ENCODE results near the gene GORASP2. TPM values are rescaled to one million over a fixed set of nuclear protein-coding genes. Genes with fewer than 3 reads are reported as not detected.

GORASP2 gene
- total and polyA plus RNA-seq, 2 experiments from 2014 or later: 70.4 to 132 TPM

- Histone ChIP-seq H3K9me3 (ENCODE audit: low read depth) (no peaks in the 10 kb centered on the region), H3K27ac (no peak overlapping the region), H3F3A (ENCODE audit: insufficient read depth) (peaks cover 10% of the 10 kb centered on the region), H3K4me1 (ENCODE audit: insufficient read depth) (no peaks in the 10 kb centered on the region), H3K9me2 (ENCODE audit: insufficient read depth) (no peaks in the 10 kb centered on the region), H3K27me3 (replicated peaks; ENCODE audit: insufficient read depth) (no peaks in the 10 kb centered on the region), H3K36me3 (ENCODE audit: low read depth) (no peaks in the 10 kb centered on the region), H3K4me3 (no peak overlapping the region), H2AFZ (no peak overlapping the region), H3K4me2 (ENCODE audit: unreplicated experiment) (no peak overlapping the region), H3K79me2 (ENCODE audit: insufficient read depth) (no peaks in the 10 kb centered on the region), H4K20me1 (ENCODE audit: insufficient read depth) (no peaks in the 10 kb centered on the region), H3K9ac (no peak overlapping the region)
- in situ Hi-C loops (cut with MboI): no loop called here
- DNase-seq: no peak
- 81 to 85% methylated on average over 3 to 4 of the region's 4 CpGs for WGBS, 2 experiments (ENCODE audit: low coverage in 1 of 2, low lambda C conversion rate in 2 of 2, missing lambda C conversion rate in 2 of 2)
- TF ChIP-seq EZH2 (IDR thresholded peaks at IDR 0.05; ENCODE audit: insufficient read depth, poor library complexity, severe bottlenecking) (no peak), EZH2phosphoT487 (IDR thresholded peaks at IDR 0.05; ENCODE audit: insufficient read depth, low read depth) (no peak)
Observed at GRCh38 chr2:170975943-170976270, 46.9 kb downstream of the GORASP2 start.

GRCh38 chr2:170984079-170984478 is 55.0 kb downstream of the GORASP2 start:
- DNase-seq: no peak
- Histone ChIP-seq H2AFZ (no peak overlapping the region), H3K9me3 (ENCODE audit: low read depth) (no peaks in the 10 kb centered on the region), H3K4me3 (no peak overlapping the region), H3K9ac (no peak overlapping the region), H3K4me2 (ENCODE audit: unreplicated experiment) (no peak overlapping the region), H3K36me3 (ENCODE audit: low read depth) (no peaks in the 10 kb centered on the region), H3K9me2 (ENCODE audit: insufficient read depth) (no peaks in the 10 kb centered on the region), H3K27ac (no peak overlapping the region), H3K27me3 (replicated peaks; ENCODE audit: insufficient read depth) (no peaks in the 10 kb centered on the region), H3K79me2 (ENCODE audit: insufficient read depth) (no peaks in the 10 kb centered on the region), H3K4me1 (ENCODE audit: insufficient read depth) (no peaks in the 10 kb centered on the region), H4K20me1 (ENCODE audit: insufficient read depth) (no peaks in the 10 kb centered on the region), H3F3A (ENCODE audit: insufficient read depth) (no peaks in the 10 kb centered on the region)
- in situ Hi-C loops (cut with MboI): no loop called here
- 97 to 100% methylated on average over 1 of the region's 1 CpG for WGBS, 2 experiments (ENCODE audit: low coverage in 1 of 2, low lambda C conversion rate in 2 of 2, missing lambda C conversion rate in 2 of 2)
- no peak for TF ChIP-seq EZH2 (IDR thresholded peaks at IDR 0.05; ENCODE audit: insufficient read depth, poor library complexity, severe bottlenecking)
- TF ChIP-seq EZH2phosphoT487 (IDR thresholded peaks at IDR 0.05; ENCODE audit: insufficient read depth, low read depth): no peak

GRCh38 chr2:170985407-170985806 is 56.4 kb downstream of the GORASP2 start:
- Histone ChIP-seq H3K79me2 (ENCODE audit: insufficient read depth) (no peaks in the 10 kb centered on the region), H3K4me2 (ENCODE audit: unreplicated experiment) (no peak overlapping the region), H3F3A (ENCODE audit: insufficient read depth) (no peaks in the 10 kb centered on the region), H2AFZ (no peak overlapping the region), H3K4me3 (no peak overlapping the region), H3K27me3 (replicated peaks; ENCODE audit: insufficient read depth) (no peaks in the 10 kb centered on the region), H3K9me3 (ENCODE audit: low read depth) (no peaks in the 10 kb centered on the region), H3K4me1 (ENCODE audit: insufficient read depth) (no peaks in the 10 kb centered on the region), H4K20me1 (ENCODE audit: insufficient read depth) (no peaks in the 10 kb centered on the region), H3K9me2 (ENCODE audit: insufficient read depth) (no peaks in the 10 kb centered on the region), H3K27ac (no peak overlapping the region), H3K9ac (no peak overlapping the region), H3K36me3 (ENCODE audit: low read depth) (0 out of 2 replicates have a peak, but pooled peaks cover under 1% of the 10 kb centered on the region)
- in situ Hi-C loops (cut with MboI): no loop called here
- TF ChIP-seq EZH2phosphoT487 (IDR thresholded peaks at IDR 0.05; ENCODE audit: insufficient read depth, low read depth): no peak
- TF ChIP-seq EZH2 (IDR thresholded peaks at IDR 0.05; ENCODE audit: insufficient read depth, poor library complexity, severe bottlenecking): no peak
- WGBS, 2 experiments (ENCODE audit: low coverage in 1 of 2, low lambda C conversion rate in 2 of 2, missing lambda C conversion rate in 2 of 2): 76 to 82% methylated on average over 5 of the region's 5 CpGs
- no peak for DNase-seq

GRCh38 chr2:170986566-170987258 is 57.7 kb downstream of the GORASP2 start:
- Histone ChIP-seq H2AFZ (no peak overlapping the region), H3K9me3 (ENCODE audit: low read depth) (no peaks in the 10 kb centered on the region), H3K9ac (no peak overlapping the region), H3F3A (ENCODE audit: insufficient read depth) (no peaks in the 10 kb centered on the region; the same call in 1 of the 2 replicates), H3K4me2 (ENCODE audit: unreplicated experiment) (no peak overlapping the region), H4K20me1 (ENCODE audit: insufficient read depth) (no peaks in the 10 kb centered on the region), H3K4me1 (ENCODE audit: insufficient read depth) (no peaks in the 10 kb centered on the region), H3K4me3 (no peak overlapping the region), H3K9me2 (ENCODE audit: insufficient read depth) (no peaks in the 10 kb centered on the region), H3K79me2 (ENCODE audit: insufficient read depth) (no peaks in the 10 kb centered on the region), H3K36me3 (ENCODE audit: low read depth) (0 out of 2 replicates have a peak, but pooled peaks cover 9% of the 10 kb centered on the region), H3K27ac (no peak overlapping the region), H3K27me3 (replicated peaks; ENCODE audit: insufficient read depth) (no peaks in the 10 kb centered on the region)
- DNase-seq: no peak
- 97 to 100% methylated on average over 8 of the region's 8 CpGs for WGBS, 2 experiments (ENCODE audit: low coverage in 1 of 2, low lambda C conversion rate in 2 of 2, missing lambda C conversion rate in 2 of 2)
- in situ Hi-C loops (cut with MboI): no loop called here
- TF ChIP-seq EZH2 (IDR thresholded peaks at IDR 0.05; ENCODE audit: insufficient read depth, poor library complexity, severe bottlenecking) (no peak), EZH2phosphoT487 (IDR thresholded peaks at IDR 0.05; ENCODE audit: insufficient read depth, low read depth) (no peak)
